K562 (cell line): ENCODE data around the gene OR5AC2. TPM values are rescaled to one million over a fixed set of nuclear protein-coding genes. Genes with fewer than 3 reads are reported as not detected.

Experiments used
- ATAC-seq: fragments of 200-7000 bp; cut with Tn5 transposase; 3 replicates; pipeline ENCODE4 v1.9.1; 2020; ENCODE audit warnings: moderate library complexity
- BruUV-seq: library from RNA; stranded (reverse); fragments of 400-500 nt; replicated peaks from 2 replicates; lab custom pipeline; 2021; lab: Mats Ljungman, UMichigan
- CTCF ChIA-PET: fragments of 300-600 bp; formaldehyde crosslinking; extraction: SDS; loops from one replicate; lab custom pipeline; 2021; ENCODE audit warnings: low intra/inter-chr PET ratio; lab: Yijun Ruan, JAX
- POLR2A ChIA-PET: fragments of 300-600, 350-650 bp; sonication (Branson Sonifier 250); formaldehyde crosslinking; extraction: SDS; loops from one replicate; lab custom pipeline; 2021; ENCODE audit warnings: antibody characterized with exemption, inconsistent platforms; lab: Yijun Ruan, JAX
- DNase-seq, 4 experiments: peaks; one replicate each; pipeline versions ENCODE4 v3.0.0 to v3.0.0-alpha.2; 2011 to 2018; ENCODE audit warnings: low spot score in 3 of 4, mixed read lengths in 3 of 4; ENCODE audit errors: extremely low read depth in 1 of 4
- FAIRE-seq: peaks from 2 replicates; lab custom pipeline; 2011; peaks lifted over from hg19 to GRCh38; lab: Jason Lieb, UNC
- H2AFZ ChIP-seq: 2 replicates; pipeline ENCODE4 v1.6.0; 2011; ENCODE audit warnings: low read depth, low read length, control low read depth, inconsistent platforms
- H3K27ac ChIP-seq: fragments of 200-600 bp; 3 replicates; pipeline ENCODE4 v1.8.0; 2011; ENCODE audit warnings: low read depth, mild to moderate bottlenecking, control low read depth, inconsistent platforms, low read length, moderate library complexity, mixed read lengths; ENCODE audit errors: extremely low read depth
- H3K27me3 ChIP-seq, 2 experiments: fragments of 300-600 bp in 1 of 2; 2 replicates in 1 of 2; 3 replicates in 1 of 2; pipeline versions ENCODE4 v1.6.0 to v1.8.0; 2011; ENCODE audit warnings: inconsistent platforms in 2 of 2, low read length in 2 of 2, mild to moderate bottlenecking in 1 of 2, mixed read lengths in 1 of 2, moderate library complexity in 1 of 2; ENCODE audit not compliant: control insufficient read depth in 2 of 2, insufficient read depth in 2 of 2
- H3K36me3 ChIP-seq: fragments of 300-600 bp; 3 replicates; pipeline ENCODE4 v1.8.0; 2011; ENCODE audit warnings: mild to moderate bottlenecking, low read length, inconsistent platforms; ENCODE audit not compliant: control insufficient read depth, insufficient read depth
- H3K4me1 ChIP-seq, 2 experiments: fragments of 200-600 bp in 1 of 2; replicated peaks in 1 of 2; 2 replicates in 1 of 2; 3 replicates in 1 of 2; pipeline versions ENCODE4 v1.5.1 to v1.8.0; 2011; ENCODE audit warnings: inconsistent platforms in 2 of 2, low read length in 2 of 2, mild to moderate bottlenecking in 1 of 2, mixed read lengths in 1 of 2, moderate library complexity in 1 of 2; ENCODE audit not compliant: control insufficient read depth in 2 of 2, insufficient read depth in 2 of 2
- H3K4me2 ChIP-seq: 2 replicates; pipeline ENCODE4 v1.6.1; 2011; ENCODE audit warnings: low read length, control low read depth, inconsistent platforms, mixed read lengths; ENCODE audit not compliant: insufficient read depth
- H3K4me3 ChIP-seq: fragments of 200-600 bp; sonication (generic), shearing (Covaris generic); 2 replicates; pipeline ENCODE4 v1.5.1; 2016; ENCODE audit warnings: control low read depth, inconsistent platforms
- H3K79me2 ChIP-seq: fragments of 200-600 bp; 3 replicates; pipeline ENCODE4 v1.8.0; 2011; ENCODE audit warnings: low read length, inconsistent platforms; ENCODE audit not compliant: control insufficient read depth, insufficient read depth
- H3K9ac ChIP-seq, 2 experiments: 2 replicates each; pipeline versions ENCODE4 v1.6.0 to v1.6.1; 2011; ENCODE audit warnings: low read depth in 2 of 2, low read length in 2 of 2, control low read depth in 1 of 2, inconsistent platforms in 1 of 2, mild to moderate bottlenecking in 1 of 2, mixed read lengths in 1 of 2; ENCODE audit not compliant: insufficient read depth in 1 of 2
- H3K9me1 ChIP-seq: one replicate; pipeline ENCODE4 v1.6.0; 2011; ENCODE audit warnings: inconsistent platforms, mild to moderate bottlenecking, low read length, moderate library complexity; ENCODE audit not compliant: control insufficient read depth, insufficient read depth
- H3K9me3 ChIP-seq: replicated peaks from 2 replicates; pipeline ENCODE4 v1.5.1; 2011; ENCODE audit warnings: low read depth, low read length, inconsistent platforms; ENCODE audit not compliant: control insufficient read depth, insufficient read depth
- H4K20me1 ChIP-seq: replicated peaks from 2 replicates; pipeline ENCODE4 v1.6.1; 2011; ENCODE audit warnings: low read length, inconsistent platforms, mixed read lengths; ENCODE audit not compliant: control insufficient read depth, insufficient read depth
- CBX5 ChIP-seq: IDR thresholded peaks from 2 replicates; pipeline ENCODE4 v1.6.1; 2014; ENCODE audit warnings: low read depth, borderline replicate concordance
- CC2D1A ChIP-seq: fragments of 450-650 bp; IDR thresholded peaks from 2 replicates; pipeline ENCODE4 v1.6.1; 2017; ENCODE audit warnings: mild to moderate bottlenecking
- CHD2 ChIP-seq: IDR thresholded peaks from 2 replicates; pipeline ENCODE4 v1.6.1; 2011; ENCODE audit warnings: low read depth, low read length
- GTF2F1 ChIP-seq: IDR thresholded peaks from 2 replicates; pipeline ENCODE4 v1.6.1; 2011; ENCODE audit warnings: low read depth, low read length, improper control_type of control experiment
- HNRNPLL ChIP-seq: fragments of 200-400 bp; formaldehyde crosslinking; IDR thresholded peaks from 2 replicates; pipeline ENCODE4 v1.6.1; 2017; ENCODE audit warnings: low read length, low read depth, mild to moderate bottlenecking; ENCODE audit not compliant: poor library complexity, severe bottlenecking
- HSF4 ChIP-seq: fragments of 250-450 bp; sonication (Bioruptor Pico); IDR thresholded peaks from 2 replicates; pipeline ENCODE4 v2.1.2; 2022; ENCODE audit warnings: mild to moderate bottlenecking, moderate library complexity, borderline replicate concordance
- NKRF ChIP-seq: fragments of 450-650 bp; IDR thresholded peaks from 2 replicates; pipeline ENCODE4 v1.6.1; 2016; ENCODE audit warnings: borderline replicate concordance
- NONO ChIP-seq, 2 experiments: fragments of 200-400 bp in 1 of 2; fragments of 450-650 bp in 1 of 2; formaldehyde crosslinking in 1 of 2; IDR thresholded peaks; 2 replicates each; pipeline ENCODE4 v1.6.1; 2017; ENCODE audit warnings: low read depth in 2 of 2, mild to moderate bottlenecking in 2 of 2, moderate library complexity in 2 of 2, low read length in 1 of 2
- PHF21A ChIP-seq: fragments of 450-650 bp; IDR thresholded peaks from 2 replicates; pipeline ENCODE4 v1.6.1; 2017; ENCODE audit warnings: low read depth, borderline replicate concordance
- SAP30 ChIP-seq: fragments of 200-600 bp; sonication (generic); IDR thresholded peaks from 2 replicates; pipeline ENCODE4 v1.6.1; 2012; ENCODE audit warnings: borderline replicate concordance, low read depth, mild to moderate bottlenecking, moderate library complexity, low read length, control low read depth, inconsistent platforms; ENCODE audit not compliant: insufficient read depth, poor library complexity, severe bottlenecking
- ZBTB49 ChIP-seq: sonication (generic); formaldehyde crosslinking; IDR thresholded peaks from 2 replicates; pipeline ENCODE4 v1.8.0; 2022; ENCODE audit warnings: missing genetic modification reagents, mild to moderate bottlenecking, borderline replicate concordance
- ZNF57 ChIP-seq: fragments of 450-650 bp; formaldehyde crosslinking; IDR thresholded peaks from 2 replicates; pipeline ENCODE4 v1.4.0; 2020; ENCODE audit warnings: mild to moderate bottlenecking, moderate library complexity
- ZNF79 ChIP-seq: fragments of 250-450 bp; sonication (Bioruptor Pico); IDR thresholded peaks from 2 replicates; pipeline ENCODE4 v1.4.0; 2020; ENCODE audit warnings: low read depth, mild to moderate bottlenecking, moderate library complexity
- WGBS: fragments of 100-300 bp; shearing (Covaris generic); methylation state at CpG from one replicate; pipeline ENCODE4 v1.1.6; 2016; ENCODE audit warnings: low coverage, mixed read lengths; ENCODE audit not compliant: insufficient coverage; ENCODE audit errors: missing lambda C conversion rate; 5-methylcytosine and 5-hydroxymethylcytosine counted together
- in situ Hi-C: fragments of 300-500 bp; cut with MboI; formaldehyde crosslinking; loops from 4 replicates; pipeline ENCODE4 v1.15.0; 2018; ENCODE audit warnings: inconsistent platforms, mixed read lengths
- intact Hi-C: fragments of 100-400 bp; cut with micrococcal nuclease; formaldehyde crosslinking; loops from 2 replicates; pipeline ENCODE4 v1.14.2; 2022
- polyA plus RNA-seq, 8 experiments: library from polyadenylated mRNA; depleted of rRNA in 4 of 8; stranded (reverse) in 5 of 8; unstranded in 3 of 8; fragments of >200 nt; fragmentation: Nextera tagmentation in 2 of 8; fragmentation: Illumina TruSeq in 1 of 8; extraction: Ambion mirVana in 2 of 8; extraction: Trizol in 1 of 8; gene quantifications; 2 replicates each; pipeline versions ENCODE4 v1.2.1 to v1.2.3, GENCODE V29; 2011 to 2014; ENCODE audit warnings: inconsistent platforms in 1 of 8, missing spikeins in 1 of 8
- total RNA-seq, 7 experiments: library from RNA; depleted of rRNA in 6 of 7; stranded (reverse); fragments of >200 nt in 6 of 7; fragmentation: Illumina TruSeq in 2 of 7; extraction: Trizol in 2 of 7; gene quantifications; 2 replicates each; pipeline versions ENCODE4 v1.2.1 to v1.2.3, GENCODE V29; 2011 to 2021; ENCODE audit warnings: low replicate concordance in 1 of 7
- TF ChIP-seq, protein P1 (sequence below): fragments of 250-450 bp; sonication (Bioruptor Pico); IDR thresholded peaks from 2 replicates; pipeline ENCODE4 v1.5.0; 2021
- TF ChIP-seq, protein P2 (sequence below): fragments of 450-650 bp; formaldehyde crosslinking; IDR thresholded peaks from 2 replicates; pipeline ENCODE4 v1.4.0; 2022; ENCODE audit warnings: missing genetic modification characterization

The OR5AC2 gene
- total and polyA plus RNA-seq, 9 of the 15 experiments (the other 6 are each of a cell fraction or from before 2014, with no cell fraction given), result not detected

DNA sequence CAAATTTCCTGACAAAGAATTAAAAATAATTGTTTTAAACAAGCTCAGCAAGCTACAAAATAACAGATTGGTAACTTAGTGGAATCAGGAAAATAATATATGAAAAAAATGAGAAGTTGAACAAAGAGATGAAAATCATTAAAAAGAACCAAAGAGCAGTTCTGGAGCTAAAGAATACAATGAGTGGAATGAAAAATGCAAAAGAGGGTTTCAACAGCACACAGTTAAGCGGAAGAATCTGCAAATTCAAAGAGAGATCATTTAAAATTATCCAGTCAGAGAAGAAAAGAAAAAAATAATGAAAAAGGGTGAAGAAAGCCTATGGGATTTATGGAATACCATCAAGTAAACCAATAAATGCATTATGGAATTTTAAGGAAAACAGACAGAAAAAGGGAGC lies 45.6 kb upstream of the OR5AC2 start (continued):
- TF ChIP-seq NKRF (no peak), CHD2 (no peak)
- TF ChIP-seq, all 486 proteins: peak for 0

DNA sequence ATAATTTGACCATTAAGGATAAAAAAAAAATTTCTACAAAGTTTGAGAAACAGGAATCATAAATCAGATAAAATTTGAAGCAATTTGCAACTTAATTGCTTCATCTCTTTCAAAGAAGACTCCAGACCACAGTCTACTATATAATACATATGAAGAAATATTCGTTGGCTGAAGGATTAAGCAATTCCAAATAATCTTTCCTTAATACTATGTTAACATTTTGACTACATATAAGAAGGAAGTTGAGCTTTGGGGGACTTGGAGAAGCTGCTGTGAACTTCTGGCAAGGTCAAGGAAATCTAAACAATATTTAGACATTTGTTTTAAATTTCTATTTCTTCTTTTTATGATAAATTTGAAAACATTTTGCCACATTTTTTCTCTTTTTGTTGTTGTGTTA lies 38.4 kb upstream of the OR5AC2 start:
- Histone ChIP-seq H3K36me3 (no peaks in the 10 kb centered on the region), H3K79me2 (no peaks in the 10 kb centered on the region), H2AFZ (no peak overlapping the region), H3K4me3 (no peak overlapping the region), H4K20me1 (no peaks in the 10 kb centered on the region), H3K9me3 (no peaks in the 10 kb centered on the region), H3K4me1 (no peaks in the 10 kb centered on the region), H3K9ac (no peak overlapping the region), H3K9me1 (no peaks in the 10 kb centered on the region), H3K27me3 (no peaks in the 10 kb centered on the region), H3K4me2 (no peak overlapping the region), H3K27ac (no peak overlapping the region)
- intact Hi-C loops, result no loop called here
- in situ Hi-C loops, result loop anchor here (25.0 kb wide), 1 partner anchor 764 kb away; no protein-coding TSS in a partner anchor
- ATAC-seq (no peak), FAIRE-seq (no peak), DNase-seq (no peak)
- WGBS, result 0% methylated on average over 1 of the region's 1 CpG
- POLR2A ChIA-PET, result no interaction called here
- BruUV-seq, result no TSS peak
- CTCF ChIA-PET, result no interaction called here
- TF ChIP-seq HNRNPLL, result no peak
- no peak for TF ChIP-seq HSF4 (CRISPR knock-in tag)
- TF ChIP-seq, protein P1, sequence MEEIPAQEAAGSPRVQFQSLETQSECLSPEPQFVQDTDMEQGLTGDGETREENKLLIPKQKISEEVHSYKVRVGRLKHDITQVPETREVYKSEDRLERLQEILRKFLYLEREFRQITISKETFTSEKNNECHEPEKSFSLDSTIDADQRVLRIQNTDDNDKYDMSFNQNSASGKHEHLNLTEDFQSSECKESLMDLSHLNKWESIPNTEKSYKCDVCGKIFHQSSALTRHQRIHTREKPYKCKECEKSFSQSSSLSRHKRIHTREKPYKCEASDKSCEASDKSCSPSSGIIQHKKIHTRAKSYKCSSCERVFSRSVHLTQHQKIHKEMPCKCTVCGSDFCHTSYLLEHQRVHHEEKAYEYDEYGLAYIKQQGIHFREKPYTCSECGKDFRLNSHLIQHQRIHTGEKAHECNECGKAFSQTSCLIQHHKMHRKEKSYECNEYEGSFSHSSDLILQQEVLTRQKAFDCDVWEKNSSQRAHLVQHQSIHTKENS, result no peak
- no peak for TF ChIP-seq CBX5
- no peak for TF ChIP-seq CC2D1A
- TF ChIP-seq SAP30, result no peak
- TF ChIP-seq PHF21A, result no peak
- TF ChIP-seq GTF2F1, result no peak
- no peak for TF ChIP-seq ZNF57 (CRISPR knock-in tag)
- TF ChIP-seq ZNF79, result no peak
- TF ChIP-seq, protein P2, sequence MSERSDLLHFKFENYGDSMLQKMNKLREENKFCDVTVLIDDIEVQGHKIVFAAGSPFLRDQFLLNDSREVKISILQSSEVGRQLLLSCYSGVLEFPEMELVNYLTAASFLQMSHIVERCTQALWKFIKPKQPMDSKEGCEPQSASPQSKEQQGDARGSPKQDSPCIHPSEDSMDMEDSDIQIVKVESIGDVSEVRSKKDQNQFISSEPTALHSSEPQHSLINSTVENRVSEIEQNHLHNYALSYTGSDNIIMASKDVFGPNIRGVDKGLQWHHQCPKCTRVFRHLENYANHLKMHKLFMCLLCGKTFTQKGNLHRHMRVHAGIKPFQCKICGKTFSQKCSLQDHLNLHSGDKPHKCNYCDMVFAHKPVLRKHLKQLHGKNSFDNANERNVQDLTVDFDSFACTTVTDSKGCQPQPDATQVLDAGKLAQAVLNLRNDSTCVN (CRISPR knock-in tag), result no peak
- TF ChIP-seq NONO (IDR thresholded peaks at IDR 0.05; ENCODE audit: low read depth in 2 of 2, low read length in 1 of 2), result no peak
- no peak for TF ChIP-seq ZBTB49 (CRISPR knock-in tag)
